Heart left ventricle (tissue), 16 donors: ENCODE results near the gene CIT. TPM values are rescaled to one million over a fixed set of nuclear protein-coding genes. Genes with fewer than 3 reads are reported as not detected.

ENCODE experiments used
- ATAC-seq, 4 donors: fragments of 200-7000 bp; cut with Tn5 transposase; one replicate each; pipeline ENCODE4 v1.9.1; 2020 to 2022; ENCODE audit warnings: moderate library complexity in 4 of 4, mild to moderate bottlenecking in 3 of 4, moderate number of reproducible peaks in 1 of 4
- DNase-seq, 5 donors: peaks; one replicate each; pipeline ENCODE4 v3.0.0-alpha.2; 2020
- H3K27ac ChIP-seq, 12 donors: fragments of 200-600 bp; sonication (generic) in 4 of 12; one replicate each; pipeline versions ENCODE4 v1.5.0 to v1.8.0; 2016 to 2022; ENCODE audit warnings: mild to moderate bottlenecking in 2 of 12
- H3K27me3 ChIP-seq, 9 donors: fragments of 200-600 bp; sonication (generic) in 2 of 9; one replicate each; pipeline versions ENCODE4 v1.5.1 to v1.8.0; 2016 to 2022; ENCODE audit warnings: mild to moderate bottlenecking in 3 of 9
- H3K36me3 ChIP-seq, 9 donors: fragments of 200-600 bp; sonication (generic) in 2 of 9; one replicate each; pipeline versions ENCODE4 v1.5.0 to v1.8.0; 2018 to 2022; ENCODE audit warnings: mild to moderate bottlenecking in 2 of 9
- H3K4me1 ChIP-seq, 12 donors: fragments of 200-600 bp; sonication (generic) in 4 of 12; one replicate each; pipeline versions ENCODE4 v1.5.0 to v1.8.0; 2016 to 2022; ENCODE audit warnings: mild to moderate bottlenecking in 3 of 12
- H3K4me3 ChIP-seq, 12 donors: fragments of 200-600 bp; sonication (generic) in 4 of 12; one replicate each; pipeline versions ENCODE4 v1.5.0 to v1.8.0; 2017 to 2022; ENCODE audit warnings: mild to moderate bottlenecking in 9 of 12, moderate library complexity in 4 of 12
- H3K9me3 ChIP-seq, 12 donors: fragments of 200-600 bp; sonication (generic) in 4 of 12; one replicate each; pipeline versions ENCODE4 v1.5.0 to v1.8.0; 2016 to 2022; ENCODE audit warnings: mild to moderate bottlenecking in 1 of 12
- POLR2A ChIP-seq, 2 donors: fragments of 450-650 bp; IDR thresholded peaks; one replicate each; pipeline ENCODE4 v1.6.1; 2017; ENCODE audit warnings: antibody characterized with exemption in 2 of 2, mild to moderate bottlenecking in 2 of 2, moderate library complexity in 2 of 2
- WGBS, 4 donors: extraction: QIAGEN DNeasy Blood & Tissue Kit in 2 of 4; methylation state at CpG; one replicate each; pipeline versions ENCODE4 v1.1.5 to v1.1.7; 2013 to 2018; 5-methylcytosine and 5-hydroxymethylcytosine counted together
- intact Hi-C, 10 donors: fragments of 100-400 bp; cut with DNase I; formaldehyde crosslinking; loops; one replicate each; pipeline versions ENCODE4 v1.11.1 to v1.14.2; 2022
- polyA plus RNA-seq, 2 donors: library from polyadenylated mRNA; stranded (reverse); fragments of 200-250 nt; gene quantifications; one replicate each; pipeline ENCODE4 v1.2.3, GENCODE V29; 2013
- total RNA-seq, 9 donors: library from RNA; depleted of rRNA in 2 of 9; stranded (reverse); fragments of >200 nt in 2 of 9; fragmentation: NEBNext Ultra II Directional in 3 of 9; extraction: Animal tissue kit (Norgen Biotek cat#: 25700) in 3 of 9; gene quantifications; one replicate each; pipeline versions ENCODE4 v1.1.0 to v1.2.4, GENCODE V29; 2016 to 2023
- TF ChIP-seq, protein P1 (sequence below), 12 donors: fragments of 200-600 bp; sonication (generic) in 4 of 12; IDR thresholded peaks; one replicate each; pipeline versions ENCODE4 v1.5.0 to v1.8.0; 2018 to 2022; ENCODE audit warnings: antibody characterized with exemption in 12 of 12, mild to moderate bottlenecking in 5 of 12
- donor health status: ischemic (EF 13 %, LVEDD 7.1; RV severe dilation, severe dysfunction).
- donor health status: healthy with polysubstance abuse.
- donor health status: DM: no; HTN: yes; CAD: no.
- donor health status: DM: no; HTN: no; CAD: no.
- donor health status: ischemic (EF 25% LVEDD 6.9; RV normal size, moderate dysfunction).
- donor health status: ischemic (EF 25% LVEDD 5.7; RV mildly dilated, moderate dysfunction).
- donor health status: healthy.
- donor health status: DM: yes; HTN: yes; CAD: no.
- donor health status: ischemic (EF 35%, LVEDD 5.7; RV mildly dilated, moderate dysfunction).
- donor health status: nonischemic (EF 11% LVEDD 7.7; RV severe dilation, severe dysfunction).
- donor health status: DM: yes; HTN: yes; CAD: no.
- donor health status: PGD.
- donor health status: ischemic (EF 29% LVEDD 5.4; RV normal size, mild dysfunction).
- donor health status: nonischemic (EF 23%, LVEDD 6.1; RV moderate dilation, normal function).

CIT gene
- total and polyA plus RNA-seq, 11 donors = 0.26 to 8.1 (median 1.9) TPM

DNA sequence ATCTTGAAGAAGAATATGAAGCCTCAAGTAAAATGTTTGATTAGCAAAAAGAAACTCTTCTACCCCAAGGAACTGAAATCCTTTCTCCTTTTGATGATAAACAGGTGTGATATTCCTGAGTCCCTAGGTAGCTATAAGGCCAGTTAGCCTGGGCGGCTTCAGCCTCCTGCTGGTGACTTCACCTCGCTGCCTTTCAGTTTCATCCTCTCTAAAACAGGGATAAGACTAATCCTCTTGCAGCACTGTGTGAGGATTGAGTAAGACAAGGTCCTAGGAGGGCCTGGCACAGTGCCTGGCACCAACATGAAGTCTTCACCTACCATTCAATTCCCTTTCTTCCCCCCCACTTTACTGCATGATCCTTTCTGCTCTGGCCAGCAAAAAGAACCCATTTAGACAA lies 42.1 kb downstream of the CIT start:
- peaks cover 0 to 9% (median 0%) of the 10 kb centered on the region in 12 donors for H3K4me1 ChIP-seq
- no peaks in the 10 kb centered on the region for H3K27me3 ChIP-seq
- no peak for TF ChIP-seq POLR2A (IDR thresholded peaks at IDR 0.05)
- TF ChIP-seq, protein P1, sequence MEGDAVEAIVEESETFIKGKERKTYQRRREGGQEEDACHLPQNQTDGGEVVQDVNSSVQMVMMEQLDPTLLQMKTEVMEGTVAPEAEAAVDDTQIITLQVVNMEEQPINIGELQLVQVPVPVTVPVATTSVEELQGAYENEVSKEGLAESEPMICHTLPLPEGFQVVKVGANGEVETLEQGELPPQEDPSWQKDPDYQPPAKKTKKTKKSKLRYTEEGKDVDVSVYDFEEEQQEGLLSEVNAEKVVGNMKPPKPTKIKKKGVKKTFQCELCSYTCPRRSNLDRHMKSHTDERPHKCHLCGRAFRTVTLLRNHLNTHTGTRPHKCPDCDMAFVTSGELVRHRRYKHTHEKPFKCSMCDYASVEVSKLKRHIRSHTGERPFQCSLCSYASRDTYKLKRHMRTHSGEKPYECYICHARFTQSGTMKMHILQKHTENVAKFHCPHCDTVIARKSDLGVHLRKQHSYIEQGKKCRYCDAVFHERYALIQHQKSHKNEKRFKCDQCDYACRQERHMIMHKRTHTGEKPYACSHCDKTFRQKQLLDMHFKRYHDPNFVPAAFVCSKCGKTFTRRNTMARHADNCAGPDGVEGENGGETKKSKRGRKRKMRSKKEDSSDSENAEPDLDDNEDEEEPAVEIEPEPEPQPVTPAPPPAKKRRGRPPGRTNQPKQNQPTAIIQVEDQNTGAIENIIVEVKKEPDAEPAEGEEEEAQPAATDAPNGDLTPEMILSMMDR (IDR thresholded peaks at IDR 0.05) = no peak
- H3K27ac ChIP-seq = no peak overlapping the region
- no peaks in the 10 kb centered on the region for H3K36me3 ChIP-seq
- intact Hi-C loops = no loop called here
- ATAC-seq = no peak
- WGBS, 4 donors = 88 to 100% (median 94%) methylated on average over 2 of the region's 2 CpGs
- DNase-seq = no peak
- no peaks in the 10 kb centered on the region for H3K9me3 ChIP-seq
- no peak overlapping the region for H3K4me3 ChIP-seq

DNA sequence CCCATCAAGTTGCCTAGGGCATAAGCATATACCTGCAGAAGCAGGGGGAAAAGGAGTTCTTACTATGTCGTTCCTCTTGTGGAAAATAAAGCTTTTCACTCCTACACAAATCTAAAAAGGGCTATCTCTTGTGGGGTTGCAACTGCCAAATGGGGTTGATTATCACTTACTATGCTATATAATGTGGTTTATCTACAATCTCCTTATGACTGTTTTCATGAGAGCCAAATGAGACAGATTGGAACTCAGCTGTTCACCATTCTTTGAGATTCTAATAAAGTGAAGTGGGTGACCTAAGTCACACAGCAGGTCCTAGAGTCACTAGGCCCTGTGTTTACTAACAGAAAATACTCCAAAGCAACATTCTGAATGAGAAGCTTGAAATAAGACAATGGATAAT lies 47.7 kb downstream of the CIT start:
- Histone ChIP-seq H3K9me3 (peaks cover 0 to 10% (median 0%) of the 10 kb centered on the region in 12 donors), H3K27me3 (no peaks in the 10 kb centered on the region), H3K4me3 (no peak overlapping the region), H3K4me1 (no peaks in the 10 kb centered on the region), H3K27ac (no peak overlapping the region), H3K36me3 (no peaks in the 10 kb centered on the region)
- ATAC-seq = no peak
- intact Hi-C loops = no loop called here
- no peak for DNase-seq
- 87 to 97% (median 90%) methylated on average over 1 of the region's 1 CpG for WGBS, 4 donors
- TF ChIP-seq, protein P1 (IDR thresholded peaks at IDR 0.05) = no peak
- no peak for TF ChIP-seq POLR2A (IDR thresholded peaks at IDR 0.05)

DNA sequence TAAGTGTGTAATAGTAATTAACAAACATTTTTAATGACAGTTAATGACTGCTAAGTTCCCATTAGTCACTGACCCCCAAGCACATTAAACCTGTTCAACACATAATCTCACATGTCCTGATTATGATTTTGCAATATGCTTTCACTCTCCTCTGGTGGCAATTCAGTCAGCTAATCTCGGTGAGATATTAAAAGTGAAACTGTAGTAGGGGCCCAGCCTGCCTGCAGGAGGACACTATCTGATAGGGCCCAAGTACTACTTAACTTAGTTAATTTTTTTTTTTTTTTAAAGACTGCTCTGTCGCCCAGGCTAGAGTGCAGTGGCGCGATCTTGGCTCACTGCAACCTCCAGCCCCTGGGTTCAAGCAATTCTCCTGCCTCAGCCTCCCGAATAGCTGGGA lies 48.8 kb downstream of the CIT start:
- WGBS, 4 donors = 95 to 99% (median 97%) methylated on average over 5 of the region's 5 CpGs
- H3K4me3 ChIP-seq = no peak overlapping the region
- H3K36me3 ChIP-seq = no peaks in the 10 kb centered on the region
- H3K27ac ChIP-seq = no peak overlapping the region
- intact Hi-C loops = no loop called here
- peaks cover 0 to 10% (median 0%) of the 10 kb centered on the region in 12 donors for H3K9me3 ChIP-seq
- H3K27me3 ChIP-seq = no peaks in the 10 kb centered on the region
- ATAC-seq (no peak), DNase-seq (no peak)
- H3K4me1 ChIP-seq = no peaks in the 10 kb centered on the region
- TF ChIP-seq POLR2A (IDR thresholded peaks at IDR 0.05) = no peak
- TF ChIP-seq, protein P1 (IDR thresholded peaks at IDR 0.05) = no peak

DNA sequence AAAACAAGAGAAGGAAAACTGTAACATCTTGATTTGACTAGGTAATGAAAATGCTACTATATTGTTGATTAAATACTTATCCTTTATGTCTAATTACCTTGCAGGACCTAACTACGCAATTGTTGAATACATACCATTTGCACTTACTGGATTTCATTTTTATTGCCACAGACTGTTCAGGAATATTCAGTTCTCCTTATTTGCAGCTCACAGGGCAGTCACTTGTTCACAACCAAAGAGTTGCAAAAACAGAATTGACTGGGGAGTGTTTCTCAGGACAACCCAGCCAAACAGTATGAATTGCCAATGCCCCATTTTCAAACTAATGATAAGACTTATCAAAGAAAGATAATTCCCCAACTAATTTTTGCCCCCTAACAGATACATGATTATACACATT lies 49.4 kb downstream of the CIT start:
- Histone ChIP-seq H3K4me3 (no peak overlapping the region), H3K36me3 (no peaks in the 10 kb centered on the region), H3K27me3 (no peaks in the 10 kb centered on the region), H3K27ac (no peak overlapping the region), H3K9me3 (peaks cover 0 to 10% (median 0%) of the 10 kb centered on the region in 12 donors), H3K4me1 (no peaks in the 10 kb centered on the region)
- 95 to 97% (median 95%) methylated on average over 1 of the region's 1 CpG for WGBS, 4 donors
- DNase-seq (no peak), ATAC-seq (no peak)
- no peak for TF ChIP-seq POLR2A (IDR thresholded peaks at IDR 0.05)
- TF ChIP-seq, protein P1 (IDR thresholded peaks at IDR 0.05) = no peak
- intact Hi-C loops = no loop called here
